ENCODE results near the gene MLST8.

Gene MLST8

GRCh38 chr16:2194852-2195321, 10.4 kb upstream of the MLST8 start (continued):
- TF ChIP-seq KLF8 (tag by site-specific recombination; IDR thresholded peaks at IDR 0.05) (no peak), ZNF416 (tag by site-specific recombination; IDR thresholded peaks at IDR 0.05) (no peak), ZNF223 (tag by site-specific recombination; IDR thresholded peaks at IDR 0.05) (no peak), GLI2 (tag by site-specific recombination; IDR thresholded peaks at IDR 0.05; ENCODE audit: borderline replicate concordance, low read depth) (no peak), ZNF24 (tag by site-specific recombination; IDR thresholded peaks at IDR 0.05) (0 out of 2 replicates have a peak, but pooled peaks have one; percentile 26), ZBTB17 (tag by site-specific recombination; IDR thresholded peaks at IDR 0.05) (peak; percentile 72; the same call in 1 of the 2 replicates), ZSCAN16 (tag by site-specific recombination; IDR thresholded peaks at IDR 0.05) (no peak), ZNF571 (tag by site-specific recombination; IDR thresholded peaks at IDR 0.05) (no peak), ZXDB (tag by site-specific recombination; IDR thresholded peaks at IDR 0.05) (0 out of 2 replicates have a peak, but pooled peaks have one; percentile 16), ZNF561 (tag by site-specific recombination; IDR thresholded peaks at IDR 0.05; ENCODE audit: borderline replicate concordance) (no peak), ZNF843 (tag by site-specific recombination; IDR thresholded peaks at IDR 0.05) (no peak), ZNF610 (tag by site-specific recombination; IDR thresholded peaks at IDR 0.05; ENCODE audit: borderline replicate concordance) (0 out of 2 replicates have a peak, but pooled peaks have one; percentile 33), ZNF473 (tag by site-specific recombination; IDR thresholded peaks at IDR 0.05) (no peak), YY2 (tag by site-specific recombination; IDR thresholded peaks at IDR 0.05) (no peak), KLF9 (tag by site-specific recombination; IDR thresholded peaks at IDR 0.05; ENCODE audit: low read depth) (no peak), BCL11B (tag by site-specific recombination; IDR thresholded peaks at IDR 0.05; ENCODE audit: low read depth) (0 out of 2 replicates have a peak, but pooled peaks have one; percentile 30), PATZ1 (tag by site-specific recombination; IDR thresholded peaks at IDR 0.05) (peak; percentile 64), ZNF138 (tag by site-specific recombination; IDR thresholded peaks at IDR 0.05; ENCODE audit: borderline replicate concordance) (no peak)

GRCh38 chr16:2195322-2196161, 9.7 kb upstream of the MLST8 start:
- peak overlapping the region; percentile 16; the same call in 1 of the 2 replicates for H3K27ac ChIP-seq (ENCODE audit: extremely low read depth, low read depth, low read length)
- no peaks in the 10 kb centered on the region for H3K36me3 ChIP-seq (ENCODE audit: control insufficient read depth in 2 of 2, insufficient read depth in 1 of 2, low read length in 2 of 2)
- no peaks in the 10 kb centered on the region for H3K9me3 ChIP-seq (ENCODE audit: control insufficient read depth, insufficient read depth, low read depth, low read length)
- H3K4me1 ChIP-seq (ENCODE audit: control insufficient read depth, insufficient read depth, low read length), result peaks cover 9% of the 10 kb centered on the region; the same call in 1 of the 2 replicates
- ChIA-PET CTCF (interaction anchor here (1.0 to 3.4 kb wide), 12 partner anchors 8 to 305 kb away, joined by 3 to 28 read pairs (median 6); partner anchors contain the start of genes ABCA3, ECI1 and MLST8), POLR2A (interaction anchor here (0.5 to 2.5 kb wide), 13 partner anchors 9 to 1825 kb away, joined by 3 to 30 read pairs (median 4); partner anchors contain the start of genes BRICD5, DNASE1L2, E4F1 and ECI1)
- H3K4me3 ChIP-seq (ENCODE audit: low read depth, low read length), result peak overlapping the region; percentile 42
- TF ChIP-seq, protein P1, sequence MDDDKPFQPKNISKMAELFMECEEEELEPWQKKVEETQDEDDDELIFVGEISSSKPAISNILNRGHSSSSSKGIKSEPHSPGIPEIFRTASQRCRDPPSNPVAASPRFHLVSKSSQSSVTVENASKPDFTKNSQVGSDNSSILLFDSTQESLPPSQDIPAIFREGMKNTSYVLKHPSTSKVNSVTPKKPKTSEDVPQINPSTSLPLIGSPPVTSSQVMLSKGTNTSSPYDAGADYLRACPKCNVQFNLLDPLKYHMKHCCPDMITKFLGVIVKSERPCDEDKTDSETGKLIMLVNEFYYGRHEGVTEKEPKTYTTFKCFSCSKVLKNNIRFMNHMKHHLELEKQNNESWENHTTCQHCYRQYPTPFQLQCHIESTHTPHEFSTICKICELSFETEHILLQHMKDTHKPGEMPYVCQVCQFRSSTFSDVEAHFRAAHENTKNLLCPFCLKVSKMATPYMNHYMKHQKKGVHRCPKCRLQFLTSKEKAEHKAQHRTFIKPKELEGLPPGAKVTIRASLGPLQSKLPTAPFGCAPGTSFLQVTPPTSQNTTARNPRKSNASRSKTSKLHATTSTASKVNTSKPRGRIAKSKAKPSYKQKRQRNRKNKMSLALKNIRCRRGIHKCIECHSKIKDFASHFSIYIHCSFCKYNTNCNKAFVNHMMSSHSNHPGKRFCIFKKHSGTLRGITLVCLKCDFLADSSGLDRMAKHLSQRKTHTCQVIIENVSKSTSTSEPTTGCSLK (tag by site-specific recombination; IDR thresholded peaks at IDR 0.05), result no peak
- TF ChIP-seq ZBTB11 (tag by site-specific recombination; conservative IDR thresholded peaks at IDR 0.05; ENCODE audit: low read depth) (no peak), GLI4 (tag by site-specific recombination; IDR thresholded peaks at IDR 0.05) (no peak), ZNF645 (tag by site-specific recombination; IDR thresholded peaks at IDR 0.05) (no peak)
- TF ChIP-seq, protein P2, sequence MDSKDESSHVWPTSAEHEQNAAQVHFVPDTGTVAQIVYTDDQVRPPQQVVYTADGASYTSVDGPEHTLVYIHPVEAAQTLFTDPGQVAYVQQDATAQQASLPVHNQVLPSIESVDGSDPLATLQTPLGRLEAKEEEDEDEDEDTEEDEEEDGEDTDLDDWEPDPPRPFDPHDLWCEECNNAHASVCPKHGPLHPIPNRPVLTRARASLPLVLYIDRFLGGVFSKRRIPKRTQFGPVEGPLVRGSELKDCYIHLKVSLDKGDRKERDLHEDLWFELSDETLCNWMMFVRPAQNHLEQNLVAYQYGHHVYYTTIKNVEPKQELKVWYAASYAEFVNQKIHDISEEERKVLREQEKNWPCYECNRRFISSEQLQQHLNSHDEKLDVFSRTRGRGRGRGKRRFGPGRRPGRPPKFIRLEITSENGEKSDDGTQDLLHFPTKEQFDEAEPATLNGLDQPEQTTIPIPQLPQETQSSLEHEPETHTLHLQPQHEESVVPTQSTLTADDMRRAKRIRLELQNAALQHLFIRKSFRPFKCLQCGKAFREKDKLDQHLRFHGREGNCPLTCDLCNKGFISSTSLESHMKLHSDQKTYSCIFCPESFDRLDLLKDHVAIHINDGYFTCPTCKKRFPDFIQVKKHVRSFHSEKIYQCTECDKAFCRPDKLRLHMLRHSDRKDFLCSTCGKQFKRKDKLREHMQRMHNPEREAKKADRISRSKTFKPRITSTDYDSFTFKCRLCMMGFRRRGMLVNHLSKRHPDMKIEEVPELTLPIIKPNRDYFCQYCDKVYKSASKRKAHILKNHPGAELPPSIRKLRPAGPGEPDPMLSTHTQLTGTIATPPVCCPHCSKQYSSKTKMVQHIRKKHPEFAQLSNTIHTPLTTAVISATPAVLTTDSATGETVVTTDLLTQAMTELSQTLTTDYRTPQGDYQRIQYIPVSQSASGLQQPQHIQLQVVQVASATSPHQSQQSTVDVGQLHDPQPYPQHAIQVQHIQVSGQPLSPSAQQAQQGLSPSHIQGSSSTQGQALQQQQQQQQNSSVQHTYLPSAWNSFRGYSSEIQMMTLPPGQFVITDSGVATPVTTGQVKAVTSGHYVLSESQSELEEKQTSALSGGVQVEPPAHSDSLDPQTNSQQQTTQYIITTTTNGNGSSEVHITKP (tag by site-specific recombination; IDR thresholded peaks at IDR 0.05), result no peak

Data from HEK293 (cell line).